ENCODE results near the gene ZNF761.
"Not testable (repeated sequence)": the region's sequence is repeated elsewhere in the genome, so short reads cannot be mapped to it uniquely, and the experiment has no call there.

ZNF761 gene

GRCh38 chr19:53431399-53432087 is at the start of gene ZNF761:
TSS of gene ZNF761 (plus strand) at chr19:53431984. CDS start at chr19:53447269, 15,285 bp downstream.
- peak; percentile 87 to 97 for DNase-seq

GRCh38 chr19:53388168-53388567 is 43.6 kb upstream of the ZNF761 start:
- DNase-seq, result no peak

GRCh38 chr19:53388904-53389303 is 42.9 kb upstream of the ZNF761 start:
- DNase-seq, result no peak

- DNase-seq, result no peak
Observed at GRCh38 chr19:53389571-53389970, 42.2 kb upstream of the ZNF761 start.

GRCh38 chr19:53389978-53390377 is 41.8 kb upstream of the ZNF761 start:
- DNase-seq, result no peak

GRCh38 chr19:53394522-53394973 is 37.2 kb upstream of the ZNF761 start:
- peak; percentile 6 to 27 for DNase-seq

- DNase-seq, result peak; percentile 89 to 96
Observed at GRCh38 chr19:53394974-53395839, 36.6 kb upstream of the ZNF761 start, which contains the start of gene ZNF765. TSS of gene ZNF765 (plus strand) at chr19:53395149. CDS start at chr19:53398016, 2,867 bp downstream.

- DNase-seq, result not testable (repeated sequence)
Observed at GRCh38 chr19:53395840-53396524, 35.8 kb upstream of the ZNF761 start.

GRCh38 chr19:53396525-53396868 is 35.3 kb upstream of the ZNF761 start:
- DNase-seq, result no peak

- not testable (repeated sequence) for DNase-seq
Observed at GRCh38 chr19:53397918-53398317, 33.9 kb upstream of the ZNF761 start.

GRCh38 chr19:53409505-53410204 is 22.1 kb upstream of the ZNF761 start:
- no peak for DNase-seq

- not testable (repeated sequence) for DNase-seq
Observed at GRCh38 chr19:53420520-53421315, 11.1 kb upstream of the ZNF761 start.

- DNase-seq, result no peak
Observed at GRCh38 chr19:53422551-53422950, 9.2 kb upstream of the ZNF761 start.

GRCh38 chr19:53423074-53423473 is 8.7 kb upstream of the ZNF761 start:
- DNase-seq, result not testable (repeated sequence)

GRCh38 chr19:53423680-53424079 is 8.1 kb upstream of the ZNF761 start:
- not testable (repeated sequence) for DNase-seq

GRCh38 chr19:53424968-53425597 is 6.7 kb upstream of the ZNF761 start:
- DNase-seq, result peak; percentile 69 to 83

- peak; percentile 9 to 17 for DNase-seq
Observed at GRCh38 chr19:53432088-53432661, 391 bp downstream of the ZNF761 start.

- not testable (repeated sequence) for DNase-seq
Observed at GRCh38 chr19:53443809-53444208, 12.0 kb downstream of the ZNF761 start.

- DNase-seq, result not testable (repeated sequence)
Observed at GRCh38 chr19:53447196-53447595, 15.4 kb downstream of the ZNF761 start.

GRCh38 chr19:53455828-53456227 is 24.0 kb downstream of the ZNF761 start:
- no peak for DNase-seq

All from inflammatory macrophage treated with lipopolysaccharide for 1 hour (primary cell).